CD8-positive, alpha-beta memory T cell (primary cell): ENCODE results near the gene SEC16B. TPM values are rescaled to one million over a fixed set of nuclear protein-coding genes. Genes with fewer than 3 reads are reported as not detected.

Experiments used
- CTCF ChIA-PET: fragments of 350-600 bp; sonication (Branson Sonifier 250); formaldehyde crosslinking; loops from one replicate; lab custom pipeline; 2021; ENCODE audit warnings: antibody characterized with exemption; lab: Charles Lee
- POLR2A ChIA-PET: fragments of 350-600 bp; sonication (Branson Sonifier 250); formaldehyde crosslinking; loops from one replicate; lab custom pipeline; 2021; ENCODE audit warnings: antibody characterized with exemption; lab: Charles Lee
- DNase-seq, 5 donors: peaks; one replicate each; pipeline versions ENCODE4 v3.0.0 to v3.0.0-alpha.2; 2020 to 2022; ENCODE audit warnings: mixed read lengths in 1 of 5
- H3K27ac ChIP-seq: one replicate; pipeline ENCODE4 v1.7.0; 2013; ENCODE audit warnings: low read depth, mild to moderate bottlenecking, low read length, moderate library complexity
- H3K27me3 ChIP-seq: 2 replicates; pipeline ENCODE4 v1.7.0; 2013; ENCODE audit warnings: low read length, mild to moderate bottlenecking; ENCODE audit not compliant: insufficient read depth, poor library complexity, severe bottlenecking
- H3K36me3 ChIP-seq: 2 replicates; pipeline ENCODE4 v1.7.0; 2013; ENCODE audit warnings: mild to moderate bottlenecking, low read length, moderate library complexity; ENCODE audit not compliant: insufficient read depth
- H3K4me1 ChIP-seq: 2 replicates; pipeline ENCODE4 v1.7.0; 2013; ENCODE audit warnings: mild to moderate bottlenecking, low read length, moderate library complexity; ENCODE audit not compliant: insufficient read depth
- H3K4me3 ChIP-seq: 2 replicates; pipeline ENCODE4 v1.7.0; 2013; ENCODE audit warnings: mild to moderate bottlenecking, low read length
- H3K9me3 ChIP-seq: 2 replicates; pipeline ENCODE4 v1.7.0; 2013; ENCODE audit warnings: mild to moderate bottlenecking, low read length
- H3K27ac Mint-ChIP-seq, 8 donors: one replicate each; pipeline ENCODE4 v1.8.0; 2020 to 2021; ENCODE audit warnings: mixed read lengths in 8 of 8, mild to moderate bottlenecking in 6 of 8, inconsistent platforms in 3 of 8, moderate library complexity in 3 of 8
- H3K27me3 Mint-ChIP-seq, 2 donors: one replicate each; pipeline ENCODE4 v1.8.0; 2020 to 2021; ENCODE audit warnings: mixed read lengths in 2 of 2, mild to moderate bottlenecking in 1 of 2, moderate library complexity in 1 of 2
- H3K36me3 Mint-ChIP-seq, 3 donors: one replicate each; pipeline ENCODE4 v1.8.0; 2020 to 2021; ENCODE audit warnings: mixed read lengths in 3 of 3, inconsistent platforms in 1 of 3, mild to moderate bottlenecking in 1 of 3
- H3K4me1 Mint-ChIP-seq, 3 donors: one replicate each; pipeline ENCODE4 v1.8.0; 2020 to 2021; ENCODE audit warnings: mixed read lengths in 3 of 3, inconsistent platforms in 1 of 3, mild to moderate bottlenecking in 1 of 3
- H3K4me3 Mint-ChIP-seq, 7 donors: one replicate each; pipeline ENCODE4 v1.8.0; 2020 to 2021; ENCODE audit warnings: mixed read lengths in 7 of 7, mild to moderate bottlenecking in 6 of 7, moderate library complexity in 4 of 7, inconsistent platforms in 2 of 7
- H3K9me3 Mint-ChIP-seq, 5 donors: one replicate each; pipeline ENCODE4 v1.8.0; 2020 to 2022; ENCODE audit warnings: mixed read lengths in 5 of 5, mild to moderate bottlenecking in 3 of 5, moderate library complexity in 2 of 5, inconsistent platforms in 1 of 5
- polyA plus RNA-seq: library from polyadenylated mRNA; unstranded; fragments of 300-500 nt; fragmentation: Illumina TruSeq; gene quantifications from one replicate; pipeline ENCODE4 v1.2.3, GENCODE V29; 2021
- total RNA-seq, 2 experiments: library from RNA; stranded (reverse); gene quantifications; one replicate each; pipeline ENCODE4 v1.2.3, GENCODE V29; 2021

SEC16B gene
- total and polyA plus RNA-seq, 3 experiments from 2014 or later = not detected

DNA sequence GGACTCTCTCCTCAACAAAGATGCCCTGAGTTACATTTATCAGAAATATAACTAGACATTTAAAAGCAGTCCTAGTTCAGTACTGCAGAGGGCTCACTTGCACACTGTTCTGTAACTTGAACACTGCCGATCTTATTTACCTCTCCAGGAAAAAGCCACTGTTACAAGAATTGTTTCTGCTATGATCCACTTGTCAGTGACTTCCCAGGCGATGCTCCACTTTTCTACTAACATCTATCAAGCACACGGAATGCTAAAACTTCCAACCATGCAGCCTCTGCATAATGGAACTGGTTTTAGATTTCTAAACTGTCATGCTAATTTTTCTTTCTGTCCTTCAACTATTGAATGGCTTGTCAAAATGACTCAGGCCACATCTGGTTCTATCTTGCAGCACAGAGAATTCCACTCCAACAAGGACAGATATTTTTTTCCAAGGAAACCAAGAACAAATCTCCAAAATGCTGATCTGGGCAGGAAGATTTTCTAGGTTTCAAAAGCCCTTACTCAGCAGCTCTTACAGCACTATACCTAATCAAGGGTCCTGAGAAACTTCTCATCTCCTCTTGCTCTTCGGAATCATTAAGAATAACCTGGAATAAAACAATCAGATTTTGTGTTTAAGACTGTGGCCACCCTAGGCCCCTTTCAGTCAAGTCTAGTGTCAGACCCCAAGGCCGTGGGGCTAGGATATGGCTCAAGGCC lies 9.9 kb downstream of the SEC16B start:
- Histone ChIP-seq H3K4me1 (no peaks in the 10 kb centered on the region), H3K9me3 (no peaks in the 10 kb centered on the region), H3K27ac (no peak overlapping the region), H3K4me3 (no peak overlapping the region), H3K27me3 (no peaks in the 10 kb centered on the region), H3K36me3 (no peaks in the 10 kb centered on the region)
- Mint-ChIP-seq H3K36me3 (no peaks in the 10 kb centered on the region), H3K4me1 (no peaks in the 10 kb centered on the region), H3K27ac (no peak overlapping the region), H3K9me3 (peaks cover 0 to 8% (median 0%) of the 10 kb centered on the region in 5 donors), H3K27me3 (no peaks in the 10 kb centered on the region), H3K4me3 (no peak overlapping the region)
- DNase-seq = no peak
- ChIA-PET POLR2A (no interaction called here), CTCF (no interaction called here)

DNA sequence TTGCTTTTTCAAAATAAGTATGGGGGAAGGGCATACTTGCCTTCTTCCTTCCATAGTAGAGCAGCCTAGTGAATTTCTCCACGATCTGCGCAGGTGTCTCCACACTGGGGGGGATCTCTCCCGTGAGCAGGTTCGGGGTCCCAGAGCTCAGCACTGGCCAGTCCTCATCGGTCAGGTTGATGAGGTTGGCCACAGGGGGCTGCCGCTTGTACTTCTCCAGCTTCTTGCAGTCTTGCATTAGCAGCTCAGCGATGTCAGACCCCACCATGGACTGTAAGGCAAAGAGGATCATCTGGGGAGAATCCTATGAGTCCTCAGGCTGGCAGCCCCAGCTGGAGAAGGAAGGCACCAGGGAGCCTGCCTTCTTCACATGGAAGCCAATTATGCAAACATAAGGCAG lies 11.8 kb downstream of the SEC16B start:
- no peaks in the 10 kb centered on the region for H3K4me1 Mint-ChIP-seq
- H3K27me3 Mint-ChIP-seq = no peaks in the 10 kb centered on the region
- no peaks in the 10 kb centered on the region for H3K4me1 ChIP-seq
- no peak overlapping the region for H3K27ac Mint-ChIP-seq
- no peaks in the 10 kb centered on the region for H3K36me3 Mint-ChIP-seq
- H3K9me3 ChIP-seq = no peaks in the 10 kb centered on the region
- H3K36me3 ChIP-seq = no peaks in the 10 kb centered on the region
- H3K4me3 ChIP-seq = no peak overlapping the region
- H3K9me3 Mint-ChIP-seq = peaks cover 0 to 9% (median 1%) of the 10 kb centered on the region in 5 donors
- ChIA-PET CTCF (no interaction called here), POLR2A (no interaction called here)
- DNase-seq = no peak
- no peak overlapping the region for H3K27ac ChIP-seq
- H3K27me3 ChIP-seq = no peaks in the 10 kb centered on the region
- H3K4me3 Mint-ChIP-seq = no peak overlapping the region

DNA sequence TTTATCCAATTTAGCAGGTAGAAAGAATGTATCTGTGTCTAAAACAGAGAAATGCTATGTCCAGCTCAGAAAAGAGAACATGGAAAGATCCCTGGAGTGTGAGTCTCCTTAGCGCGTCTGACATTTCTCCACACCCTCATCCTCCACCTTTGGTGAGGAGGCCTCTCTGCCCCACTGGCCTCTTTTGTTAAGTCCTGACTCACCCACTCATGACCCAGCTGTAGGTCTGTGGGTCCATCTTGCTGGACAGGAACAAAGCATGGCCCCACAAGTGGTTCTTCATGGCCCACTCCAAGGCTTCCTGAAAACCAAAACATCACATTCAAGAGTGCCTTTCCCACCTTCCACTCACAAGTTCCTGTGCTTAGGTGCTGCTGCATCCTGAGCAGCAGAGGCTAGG lies 15.8 kb downstream of the SEC16B start:
- Histone ChIP-seq H3K27ac (no peak overlapping the region), H3K4me3 (no peak overlapping the region), H3K4me1 (no peaks in the 10 kb centered on the region), H3K27me3 (no peaks in the 10 kb centered on the region), H3K9me3 (no peaks in the 10 kb centered on the region), H3K36me3 (no peaks in the 10 kb centered on the region)
- no peaks in the 10 kb centered on the region for H3K4me1 Mint-ChIP-seq
- no peak overlapping the region for H3K4me3 Mint-ChIP-seq
- ChIA-PET CTCF (no interaction called here), POLR2A (no interaction called here)
- H3K9me3 Mint-ChIP-seq = peaks cover 0 to 5% (median 2%) of the 10 kb centered on the region in 5 donors
- peaks cover 0 to 1% of the 10 kb centered on the region in 2 donors for H3K27me3 Mint-ChIP-seq
- no peak for DNase-seq
- H3K36me3 Mint-ChIP-seq = no peaks in the 10 kb centered on the region
- H3K27ac Mint-ChIP-seq = no peak overlapping the region

DNA sequence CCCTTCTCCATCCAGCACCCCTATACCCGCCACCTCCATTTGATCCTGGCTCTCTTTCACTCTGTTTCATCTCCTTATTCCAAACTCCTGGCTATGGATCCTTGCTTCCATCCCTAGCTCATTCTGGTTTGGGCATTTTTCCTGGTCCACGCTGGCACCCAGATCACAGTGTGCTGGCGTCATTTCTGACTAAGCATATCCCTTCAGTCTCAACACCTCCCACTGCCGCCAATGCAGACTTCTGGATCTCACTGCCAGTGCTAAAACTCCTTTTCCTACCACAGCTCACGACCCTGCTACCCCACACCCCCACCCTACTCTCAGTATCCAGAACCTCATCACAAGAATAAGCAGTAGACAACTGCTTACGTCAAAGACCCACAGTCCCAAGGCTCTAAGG lies 16.3 kb downstream of the SEC16B start:
- Mint-ChIP-seq H3K27me3 (peaks cover 0 to 1% of the 10 kb centered on the region in 2 donors), H3K27ac (no peak overlapping the region)
- no peak overlapping the region for H3K27ac ChIP-seq

DNA sequence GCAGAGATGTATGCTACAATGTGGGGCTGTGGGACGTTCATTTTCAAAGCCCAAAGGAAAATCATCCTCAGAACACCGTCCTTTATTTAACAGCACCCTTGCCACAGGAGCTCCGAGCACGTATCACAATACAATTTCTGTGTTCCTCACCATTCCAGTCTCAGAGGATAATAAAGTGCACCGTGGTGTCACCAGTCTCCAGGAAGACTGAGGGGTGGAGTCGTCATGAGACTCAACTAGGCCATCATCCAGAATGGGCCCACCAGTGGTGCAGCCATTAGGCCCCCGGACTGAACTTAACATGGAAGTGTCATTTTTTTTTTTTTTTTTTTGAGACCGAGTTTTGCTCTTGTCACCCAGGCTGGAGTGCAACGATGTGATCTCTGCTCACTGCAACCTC lies 17.2 kb downstream of the SEC16B start:
- Histone ChIP-seq H3K9me3 (no peaks in the 10 kb centered on the region), H3K27me3 (no peaks in the 10 kb centered on the region), H3K4me3 (no peak overlapping the region), H3K4me1 (no peaks in the 10 kb centered on the region), H3K27ac (no peak overlapping the region), H3K36me3 (no peaks in the 10 kb centered on the region)
- H3K36me3 Mint-ChIP-seq = no peaks in the 10 kb centered on the region
- H3K9me3 Mint-ChIP-seq = peaks cover 0 to 5% (median 2%) of the 10 kb centered on the region in 5 donors
- DNase-seq = no peak
- no peaks in the 10 kb centered on the region for H3K4me1 Mint-ChIP-seq
- CTCF ChIA-PET = no interaction called here
- H3K27me3 Mint-ChIP-seq = peaks cover 0 to 1% of the 10 kb centered on the region in 2 donors
- no peak overlapping the region for H3K4me3 Mint-ChIP-seq
- no peak overlapping the region for H3K27ac Mint-ChIP-seq
- POLR2A ChIA-PET = no interaction called here

More for the DNA sequence above, 16.3 kb downstream of the SEC16B start:
- ChIA-PET POLR2A (no interaction called here), CTCF (no interaction called here)
- peaks cover 0 to 5% (median 2%) of the 10 kb centered on the region in 5 donors for H3K9me3 Mint-ChIP-seq
- H3K36me3 Mint-ChIP-seq = no peaks in the 10 kb centered on the region
- no peaks in the 10 kb centered on the region for H3K4me1 ChIP-seq
- no peaks in the 10 kb centered on the region for H3K36me3 ChIP-seq
- H3K9me3 ChIP-seq = no peaks in the 10 kb centered on the region
- H3K27me3 ChIP-seq = no peaks in the 10 kb centered on the region
- no peaks in the 10 kb centered on the region for H3K4me1 Mint-ChIP-seq
- H3K4me3 ChIP-seq = no peak overlapping the region
- H3K4me3 Mint-ChIP-seq = no peak overlapping the region
- no peak for DNase-seq

DNA sequence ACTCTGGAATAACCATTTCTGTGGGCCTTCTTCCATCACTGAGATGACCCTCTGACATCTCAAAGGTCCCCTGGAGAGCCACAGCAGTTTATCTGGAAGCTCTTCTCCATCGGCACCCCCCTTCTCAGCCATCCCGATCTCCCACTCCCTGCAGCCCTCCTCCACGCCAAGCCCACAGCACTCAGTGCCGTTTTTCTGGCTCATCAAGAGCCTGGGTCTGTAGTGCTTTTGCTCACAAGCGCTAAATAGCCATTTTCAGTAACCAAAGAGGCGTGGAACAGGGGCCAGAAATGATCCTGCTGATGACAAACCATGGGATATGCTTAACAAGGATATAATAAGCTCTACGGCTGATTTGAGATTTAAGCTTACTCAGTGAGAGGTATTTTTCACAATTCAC lies 17.6 kb downstream of the SEC16B start:
- Mint-ChIP-seq H3K27me3 (peaks cover 0 to 1% of the 10 kb centered on the region in 2 donors), H3K4me3 (no peak overlapping the region)
- CTCF ChIA-PET = no interaction called here

DNA sequence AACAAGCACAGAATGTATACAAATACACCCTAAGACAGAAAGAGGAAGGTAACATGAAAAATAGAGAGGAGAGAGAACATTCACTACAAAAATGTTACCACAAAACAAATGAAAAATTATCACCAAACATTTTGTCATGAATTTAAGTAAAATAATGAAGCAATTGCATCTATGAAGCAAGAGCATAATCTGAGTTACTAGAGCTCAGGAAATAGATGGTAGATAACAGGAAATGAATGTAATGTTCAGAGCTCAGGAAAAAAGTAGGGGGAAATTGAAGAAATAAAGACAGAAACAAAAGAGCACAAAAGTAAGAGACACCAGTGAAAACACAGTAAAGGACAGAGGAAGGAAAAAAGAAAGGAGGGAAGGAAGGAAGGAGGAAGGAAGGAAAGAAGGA lies 19.4 kb downstream of the SEC16B start:
- Histone ChIP-seq H3K27ac (no peak overlapping the region), H3K36me3 (no peaks in the 10 kb centered on the region), H3K4me1 (no peaks in the 10 kb centered on the region), H3K27me3 (no peaks in the 10 kb centered on the region), H3K9me3 (no peaks in the 10 kb centered on the region), H3K4me3 (no peak overlapping the region)
- POLR2A ChIA-PET = no interaction called here
- CTCF ChIA-PET = no interaction called here
- Mint-ChIP-seq H3K36me3 (no peaks in the 10 kb centered on the region), H3K9me3 (peaks cover 0 to 5% (median 3%) of the 10 kb centered on the region in 5 donors), H3K4me1 (no peaks in the 10 kb centered on the region), H3K27ac (no peak overlapping the region), H3K27me3 (peaks cover 0 to 1% of the 10 kb centered on the region in 2 donors), H3K4me3 (no peak overlapping the region)
- DNase-seq = no peak

More for the DNA sequence above, 17.6 kb downstream of the SEC16B start:
- POLR2A ChIA-PET = no interaction called here
- H3K4me1 ChIP-seq = no peaks in the 10 kb centered on the region
- no peak overlapping the region for H3K27ac Mint-ChIP-seq
- H3K27me3 ChIP-seq = no peaks in the 10 kb centered on the region
- no peaks in the 10 kb centered on the region for H3K9me3 ChIP-seq
- H3K36me3 Mint-ChIP-seq = no peaks in the 10 kb centered on the region
- H3K27ac ChIP-seq = no peak overlapping the region
- H3K4me3 ChIP-seq = no peak overlapping the region
- no peak for DNase-seq
- H3K4me1 Mint-ChIP-seq = no peaks in the 10 kb centered on the region
- no peaks in the 10 kb centered on the region for H3K36me3 ChIP-seq
- H3K9me3 Mint-ChIP-seq = peaks cover 0 to 5% (median 2%) of the 10 kb centered on the region in 5 donors

DNA sequence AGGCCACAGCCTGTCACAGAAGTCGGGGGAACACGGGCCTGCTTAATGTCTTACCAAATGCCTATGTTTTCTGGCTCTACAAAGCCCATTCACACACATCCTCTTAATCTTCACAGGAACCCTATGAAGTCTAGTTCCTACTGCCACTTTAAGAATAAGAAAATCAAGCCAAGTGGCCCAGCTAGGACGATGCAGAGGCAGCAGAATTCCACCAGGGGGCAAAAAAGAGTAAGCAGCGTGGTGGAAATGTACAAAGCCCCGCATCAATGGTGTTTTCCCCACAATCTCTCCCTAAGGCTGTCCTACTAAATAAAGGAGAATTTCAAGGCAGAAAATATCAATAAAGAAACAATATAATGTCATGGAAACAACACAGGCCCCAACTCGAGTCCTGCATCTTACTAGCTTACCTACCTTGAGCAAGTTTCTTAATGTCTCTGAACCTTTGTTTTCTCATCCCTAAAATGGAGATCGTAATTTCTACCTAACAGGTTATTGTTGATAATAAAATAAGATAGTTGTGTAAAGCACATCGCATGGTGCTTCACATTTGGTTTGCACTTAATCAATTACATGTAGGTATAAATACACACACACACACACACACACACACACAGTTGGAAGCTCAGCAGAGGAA lies 21.4 kb downstream of the SEC16B start:
- no peak overlapping the region for H3K27ac ChIP-seq
- peaks cover 0 to 1% of the 10 kb centered on the region in 2 donors for H3K27me3 Mint-ChIP-seq
- no peaks in the 10 kb centered on the region for H3K4me1 ChIP-seq
- H3K27ac Mint-ChIP-seq = no peak overlapping the region
- no peaks in the 10 kb centered on the region for H3K36me3 Mint-ChIP-seq
- no peaks in the 10 kb centered on the region for H3K4me1 Mint-ChIP-seq
- no peaks in the 10 kb centered on the region for H3K9me3 ChIP-seq
- no peaks in the 10 kb centered on the region for H3K36me3 ChIP-seq
- ChIA-PET POLR2A (no interaction called here), CTCF (no interaction called here)
- H3K4me3 ChIP-seq = no peak overlapping the region
- H3K9me3 Mint-ChIP-seq = peaks cover 0 to 3% (median 2%) of the 10 kb centered on the region in 5 donors
- no peak for DNase-seq
- no peak overlapping the region for H3K4me3 Mint-ChIP-seq
- H3K27me3 ChIP-seq = no peaks in the 10 kb centered on the region
